ENCODE data around the gene CAMK1G.

Gene CAMK1G

DNA sequence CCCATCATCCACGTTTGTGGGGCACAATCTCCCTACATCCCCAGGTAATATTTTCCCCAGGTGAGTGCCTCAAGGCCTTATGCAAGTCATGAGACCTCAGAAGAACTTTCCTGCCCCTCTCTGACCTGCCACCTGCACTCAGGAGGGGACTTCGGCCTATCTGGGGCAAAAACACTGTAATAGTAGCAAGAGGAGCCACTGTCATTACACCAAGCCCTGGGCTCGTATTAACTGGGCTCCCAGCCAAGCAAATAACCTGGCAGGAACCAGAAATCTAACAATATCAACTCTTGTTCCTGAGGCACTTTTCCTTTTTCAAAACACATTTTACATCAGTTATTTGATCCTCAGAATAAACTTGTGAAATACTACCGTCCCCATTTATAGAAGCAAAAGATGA is 37.8 kb downstream of the CAMK1G start:
- DNase-seq, result no peak

GRCh38 chr1:209621741-209622655 is 38.5 kb downstream of the CAMK1G start:
- DNase-seq, result no peak

DNA sequence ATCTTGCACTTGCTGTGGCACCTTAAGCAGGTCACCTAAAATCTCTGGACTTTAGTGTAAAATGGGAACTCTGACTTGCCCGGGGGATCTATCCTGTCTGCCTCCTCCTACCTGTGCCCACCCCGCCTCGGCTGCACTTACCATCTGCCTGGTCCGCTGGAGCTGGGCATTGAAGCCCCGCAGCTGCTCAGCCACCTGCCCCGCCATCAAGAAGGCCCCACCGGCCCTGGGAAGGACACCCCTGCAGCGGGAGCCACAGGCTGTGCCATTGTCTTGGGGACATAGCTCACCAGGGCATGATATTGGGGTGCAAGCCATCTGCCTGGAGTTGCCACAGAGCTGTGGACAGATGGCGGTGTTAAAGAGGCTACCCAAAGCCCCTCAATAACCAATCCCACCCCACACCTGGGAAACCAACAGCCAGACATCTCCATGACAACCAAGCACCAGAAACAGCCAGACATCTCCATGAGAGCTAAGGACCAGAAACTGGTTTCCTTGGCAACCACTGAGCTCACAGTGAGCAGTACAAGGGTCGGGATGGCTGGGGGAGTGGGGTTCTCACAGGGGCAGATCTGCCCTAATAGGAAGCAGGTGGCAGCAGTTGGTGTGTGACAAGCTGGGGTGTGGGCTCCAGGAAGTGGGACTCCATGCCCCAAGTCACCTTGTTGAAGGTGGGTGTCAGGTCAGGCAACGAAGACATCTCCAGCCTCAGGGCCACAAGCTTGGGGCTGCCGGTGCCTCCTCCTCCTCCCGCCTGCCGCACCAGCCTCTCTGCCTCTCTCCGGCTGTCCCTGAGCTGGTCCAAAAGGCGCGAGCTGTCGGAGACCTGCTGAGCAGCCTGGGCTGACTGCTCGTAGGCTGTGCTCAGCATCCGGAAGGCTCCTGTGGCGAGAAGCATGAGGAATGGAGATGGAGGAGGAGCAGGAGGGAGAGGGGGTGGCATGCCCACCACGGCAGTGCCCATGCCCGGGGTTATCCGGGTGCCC is 39.6 kb downstream of the CAMK1G start:
- no peak for DNase-seq

DNA sequence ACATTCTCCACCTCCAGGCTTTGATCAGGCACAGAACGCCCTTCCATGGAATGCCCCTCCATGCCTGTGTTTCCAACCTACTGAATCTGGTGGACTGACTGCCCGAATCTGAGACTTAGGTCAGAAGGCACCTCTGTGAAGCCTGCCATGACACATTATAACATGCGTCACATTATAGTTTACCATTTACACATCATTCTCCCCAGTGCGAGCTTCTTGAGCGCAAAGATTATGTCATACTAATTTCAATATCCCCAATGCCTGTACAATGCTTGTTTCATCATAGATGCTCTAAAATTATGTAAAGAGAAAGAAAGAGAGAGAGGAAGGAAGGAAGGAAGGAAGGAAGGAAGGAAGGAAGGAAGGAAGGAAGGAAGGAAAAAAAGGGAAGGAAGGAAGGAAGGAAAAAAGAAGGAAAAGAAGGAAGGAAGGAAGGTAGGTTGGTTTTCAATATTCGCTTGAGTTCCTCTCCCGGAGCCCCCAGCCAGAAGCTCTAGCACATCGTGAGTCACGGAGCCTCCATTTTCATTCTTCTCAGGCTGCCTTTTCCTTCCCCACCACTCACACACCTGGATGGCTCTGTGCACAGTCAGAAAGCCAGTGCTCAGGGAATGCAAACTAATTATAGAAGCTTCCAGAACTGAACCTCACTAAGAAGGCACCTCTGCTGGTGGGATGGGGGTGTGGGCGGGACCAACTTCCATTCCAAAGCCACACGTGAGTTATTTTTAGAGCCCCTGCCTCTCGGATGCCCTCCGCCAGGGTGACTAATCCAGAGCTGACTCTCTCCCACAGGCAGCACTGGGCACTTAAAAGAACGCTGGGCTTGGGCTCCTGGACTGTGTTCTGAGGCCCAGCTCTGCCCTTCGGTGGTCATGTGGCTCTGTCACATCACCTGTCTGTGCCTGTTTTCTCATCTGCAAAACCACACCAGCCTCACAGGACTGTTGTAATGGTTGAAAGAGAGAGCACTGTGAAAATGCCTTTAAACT is 41.3 kb downstream of the CAMK1G start:
- no peak for DNase-seq

GRCh38 chr1:209625791-209626285 is 42.3 kb downstream of the CAMK1G start:
- peak; percentile 19 for DNase-seq

DNA sequence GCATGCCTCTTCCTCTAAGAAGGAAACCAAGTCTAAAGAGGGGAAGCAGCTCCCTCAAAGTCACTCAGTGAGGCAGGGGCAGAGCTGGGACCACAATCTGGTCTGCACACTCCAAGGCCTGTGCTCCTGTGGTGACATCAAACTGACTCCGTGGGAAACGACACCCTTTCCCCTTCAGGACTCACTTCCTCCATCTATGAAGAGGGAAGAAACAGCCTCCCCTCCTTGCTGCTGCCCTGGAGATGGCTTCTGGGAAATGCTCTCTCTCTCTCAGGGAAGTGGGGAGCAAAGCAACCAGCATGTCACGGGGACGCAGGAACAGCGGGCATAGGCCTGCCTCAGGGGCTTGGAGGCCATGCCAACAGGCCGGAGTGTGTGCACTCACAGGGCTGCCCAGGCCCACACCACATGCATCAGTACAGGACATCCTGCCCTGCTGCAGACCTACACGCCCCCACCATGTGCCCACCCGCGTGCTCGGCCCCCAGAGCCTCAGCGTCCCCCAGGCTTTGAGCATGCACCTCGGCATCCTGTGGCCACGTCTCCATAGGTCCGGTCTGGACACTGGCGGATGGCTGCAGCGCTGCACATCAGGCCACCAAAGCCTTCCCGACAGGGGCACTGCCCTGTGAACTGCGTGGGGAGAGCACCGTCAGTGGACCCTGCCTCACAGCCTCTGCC is 43.0 kb downstream of the CAMK1G start:
- DNase-seq, result no peak

DNA sequence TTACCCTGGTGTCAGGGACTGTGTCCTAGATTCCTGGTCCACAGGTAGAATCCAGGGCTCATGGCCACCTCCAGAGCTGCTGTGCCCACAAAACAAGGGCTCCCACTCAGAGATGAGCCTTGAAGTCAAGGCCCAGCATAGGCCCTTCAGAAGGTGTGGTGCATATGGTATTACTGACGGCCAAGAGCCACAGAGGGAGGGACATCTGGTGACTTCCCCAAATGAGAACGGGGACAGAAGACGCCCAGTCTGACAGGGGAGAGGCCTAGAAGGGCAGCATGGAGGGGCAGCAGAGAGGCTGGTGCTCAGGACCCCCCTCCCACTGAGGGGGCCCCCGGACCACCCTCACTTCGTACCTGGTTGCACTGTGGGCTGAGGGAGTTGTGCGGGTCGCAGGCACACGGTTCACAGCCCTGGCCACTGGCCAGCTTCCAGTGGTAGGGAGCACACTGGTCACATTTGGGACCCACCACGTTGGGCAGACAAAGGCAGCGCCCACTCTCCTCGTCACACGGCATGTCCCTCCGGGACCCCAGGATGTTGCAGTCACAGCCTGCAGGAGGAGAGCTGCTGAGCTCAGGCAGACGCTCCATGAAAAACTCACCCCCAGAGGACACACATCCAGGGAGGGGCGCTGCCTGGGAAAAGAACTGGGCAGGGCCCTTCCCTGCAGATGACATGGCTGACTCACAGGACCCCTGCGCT is 43.7 kb downstream of the CAMK1G start:
- peak; percentile 27 for DNase-seq

- peak; percentile 94 for DNase-seq
Measured at GRCh38 chr1:209627732-209628196, 44.2 kb downstream of the CAMK1G start.

GRCh38 chr1:209628618-209629299 is 45.2 kb downstream of the CAMK1G start:
- DNase-seq, result no peak

- no peak for DNase-seq
Measured at GRCh38 chr1:209629621-209630382, 46.3 kb downstream of the CAMK1G start.

GRCh38 chr1:209630383-209631225 is 47.1 kb downstream of the CAMK1G start:
- DNase-seq, result no peak

DNA sequence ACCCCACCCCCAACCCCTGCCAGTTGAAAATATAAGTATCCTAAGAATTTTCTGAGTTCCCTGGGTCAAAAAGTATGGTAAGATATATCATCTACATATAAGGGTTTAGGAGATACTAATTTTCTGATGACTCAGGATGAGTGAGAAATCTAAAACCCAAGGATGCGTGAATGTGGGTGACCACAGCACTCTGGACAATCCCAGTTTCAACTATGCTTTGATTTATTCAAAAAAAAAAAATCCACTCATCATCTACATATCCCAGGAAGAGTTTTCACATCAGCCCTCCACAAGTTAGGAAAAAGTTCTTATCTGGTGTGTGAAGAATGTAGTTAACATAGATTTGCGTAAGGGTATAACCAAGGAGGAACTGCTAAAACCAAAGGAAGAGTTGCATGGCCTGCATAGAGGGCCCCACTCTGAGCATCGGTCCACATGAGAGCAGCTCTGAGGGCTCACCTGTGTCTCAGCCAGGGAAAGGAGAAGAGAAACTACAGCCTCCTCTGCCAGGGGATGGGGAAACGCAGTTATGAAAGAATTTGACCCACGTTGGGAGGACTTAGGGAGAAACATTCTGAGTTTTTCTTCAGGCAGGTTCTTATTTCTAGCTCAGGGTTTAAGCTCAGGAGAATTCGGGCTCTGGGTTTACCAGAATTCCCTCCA is 50.0 kb downstream of the CAMK1G start:
- no peak for DNase-seq

DNA sequence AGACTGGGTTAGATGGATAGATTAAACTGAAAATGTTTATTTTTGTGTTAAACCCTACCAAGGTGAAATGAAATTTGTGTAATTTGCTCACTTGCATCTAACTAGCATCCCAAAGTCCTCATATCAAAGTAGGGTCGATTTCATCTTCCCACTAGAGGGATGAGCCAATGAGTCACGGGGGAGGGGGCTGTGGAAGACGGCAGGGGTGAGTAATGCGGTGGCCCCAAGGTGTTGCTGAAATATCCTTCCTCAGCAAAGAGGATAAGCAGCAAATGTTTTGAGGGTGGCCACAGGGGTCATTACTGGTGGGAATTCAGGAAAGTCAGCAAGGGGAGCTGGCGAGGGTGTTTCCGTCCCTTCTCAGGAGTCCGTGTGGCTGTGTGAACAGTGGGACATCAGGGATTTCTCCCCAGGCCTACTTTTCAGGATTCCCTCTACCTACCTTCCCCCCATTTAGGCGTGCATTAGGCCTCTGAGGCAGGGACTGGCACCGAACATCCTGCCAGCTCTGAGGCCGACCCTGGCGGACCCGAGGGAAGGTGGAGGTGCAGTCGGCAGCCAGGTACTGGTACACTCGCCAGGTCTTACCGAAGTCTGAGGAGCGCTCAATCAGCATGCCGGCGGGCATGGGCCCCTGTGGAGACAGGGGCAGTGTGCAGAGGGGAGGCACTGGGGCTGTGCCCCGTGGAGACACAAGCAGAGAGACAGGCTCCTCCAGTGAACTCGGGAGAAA is 50.7 kb downstream of the CAMK1G start:
- DNase-seq, result no peak

DNA sequence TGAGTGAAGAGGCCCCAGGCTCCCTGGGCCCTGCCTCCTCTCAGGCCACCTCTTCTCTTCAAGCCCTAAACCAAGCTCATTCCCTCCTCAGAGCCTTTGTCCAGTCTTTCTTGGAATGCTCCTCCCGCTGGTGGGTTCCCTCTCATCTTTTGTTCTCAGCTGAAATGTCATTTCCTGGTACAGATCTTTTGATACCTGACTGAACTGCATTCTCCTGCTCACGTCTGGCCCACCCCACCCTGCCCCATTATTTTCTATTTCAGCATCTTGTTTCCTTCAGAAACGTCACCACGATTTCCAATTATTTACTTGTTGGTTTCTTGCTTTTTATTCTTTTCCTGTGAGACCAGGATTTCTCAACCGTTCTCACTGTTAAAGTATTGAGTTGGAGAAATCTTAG is 52.3 kb downstream of the CAMK1G start:
- no peak for DNase-seq

DNA sequence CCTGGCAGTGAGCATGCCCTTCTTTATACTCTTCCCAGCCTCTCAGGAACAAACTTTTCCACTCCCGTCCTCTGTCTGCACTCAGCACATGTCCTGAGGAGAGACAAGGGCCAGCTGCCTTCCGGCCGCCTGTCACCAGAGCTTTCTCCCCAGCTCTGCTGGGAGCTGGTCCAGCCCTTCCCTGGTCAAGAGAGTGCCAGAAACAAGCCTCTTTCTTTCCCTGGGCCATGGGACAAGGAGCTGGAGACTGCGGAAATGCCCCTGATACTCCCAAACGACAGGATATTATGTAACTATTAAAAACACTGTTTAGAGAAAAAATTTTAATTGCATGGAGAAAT is 58.3 kb downstream of the CAMK1G start:
- DNase-seq, result no peak

DNA sequence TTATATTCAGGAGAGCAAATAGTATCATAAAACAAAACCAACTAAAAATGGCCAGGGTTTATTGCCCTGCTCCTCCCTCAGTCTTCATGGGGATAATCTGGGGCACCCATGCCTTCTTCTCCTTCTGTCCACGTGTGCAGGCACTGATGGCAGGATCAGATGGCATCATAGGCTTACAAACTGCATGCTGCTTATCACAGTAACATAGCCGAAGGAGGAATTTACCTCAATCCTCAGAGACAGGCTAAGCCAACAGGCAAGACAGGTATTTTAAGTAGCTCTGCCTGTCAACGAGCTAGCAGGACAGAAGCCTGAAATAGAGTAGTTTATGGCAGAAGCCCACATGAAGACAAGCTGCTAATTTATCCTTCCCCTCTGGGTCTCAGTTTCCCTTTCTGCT is 59.3 kb downstream of the CAMK1G start:
- no peak for DNase-seq

All from NCI-H82 (cell line).